ENCODE results near the gene CPNE2.

GRCh38 chr16:57127836-57128235 lies 35.5 kb downstream of the CPNE2 start:
- TF ChIP-seq TAF1 (IDR thresholded peaks at IDR 0.05; ENCODE audit: low read depth, low read length) (no peak), ATF2 (IDR thresholded peaks at IDR 0.05; ENCODE audit: low read length) (no peak), RAD21 (IDR thresholded peaks at IDR 0.05 in 1 of 2, conservative IDR thresholded peaks at IDR 0.05 in 1 of 2; ENCODE audit: low read depth in 2 of 2, low read length in 2 of 2) (no peak), EZH2 (IDR thresholded peaks at IDR 0.05; ENCODE audit: low read depth, low read length, severe bottlenecking) (no peak), YY1 (IDR thresholded peaks at IDR 0.05; ENCODE audit: low read depth, low read length) (no peak), SIN3A (conservative IDR thresholded peaks at IDR 0.05 in 1 of 2, IDR thresholded peaks at IDR 0.05 in 1 of 2; ENCODE audit: low read depth in 1 of 2, low read length in 2 of 2) (no peak), RFX5 (IDR thresholded peaks at IDR 0.05; ENCODE audit: borderline replicate concordance, low read depth, low read length) (no peak), CTCF (IDR thresholded peaks at IDR 0.05; ENCODE audit: control extremely low read depth in 1 of 3, insufficient read depth in 1 of 3, low read depth in 1 of 3, low read length in 3 of 3) (no peak), ZNF274 (IDR thresholded peaks at IDR 0.05; ENCODE audit: borderline replicate concordance, extremely low read depth, low read length) (no peak)
